Fibroblast of skin of left biceps (primary cell): Measurements from ENCODE around the gene UFC1.

Source experiments
- DNase-seq, 2 experiments: peaks; one replicate each; pipeline ENCODE4 v3.0.0-alpha.2; 2013; ENCODE audit warnings: low read depth in 2 of 2

The UFC1 gene

DNA sequence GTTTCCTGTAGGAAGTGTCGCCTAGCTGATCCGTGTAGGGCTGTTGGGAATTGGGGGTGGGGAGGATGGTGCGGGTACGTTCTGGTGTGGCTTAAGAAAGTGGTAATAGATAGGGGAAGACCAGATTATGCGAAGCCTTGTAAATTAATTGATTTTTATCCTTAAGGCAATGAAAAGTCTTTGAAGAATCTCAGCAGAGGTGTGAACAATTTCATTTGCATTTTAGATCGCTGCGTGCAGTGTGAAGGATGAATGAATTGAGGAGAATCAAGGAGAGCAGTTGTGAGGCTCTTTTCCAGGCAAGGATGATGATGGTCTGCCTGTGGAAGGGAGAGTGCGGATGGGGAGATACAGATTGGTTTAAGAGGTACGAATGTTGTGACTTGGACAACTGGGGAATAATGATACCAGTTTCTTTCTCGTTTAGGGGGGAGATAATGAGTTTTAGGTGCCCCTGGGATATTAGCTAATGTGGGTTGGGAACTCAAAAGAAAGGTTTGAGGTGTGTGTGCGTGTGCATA, 20.5 kb upstream of the UFC1 start:
- DNase-seq: no peak

- no peak for DNase-seq
Observed at GRCh38 chr1:161137881-161138280, 15.9 kb upstream of the UFC1 start.

DNA sequence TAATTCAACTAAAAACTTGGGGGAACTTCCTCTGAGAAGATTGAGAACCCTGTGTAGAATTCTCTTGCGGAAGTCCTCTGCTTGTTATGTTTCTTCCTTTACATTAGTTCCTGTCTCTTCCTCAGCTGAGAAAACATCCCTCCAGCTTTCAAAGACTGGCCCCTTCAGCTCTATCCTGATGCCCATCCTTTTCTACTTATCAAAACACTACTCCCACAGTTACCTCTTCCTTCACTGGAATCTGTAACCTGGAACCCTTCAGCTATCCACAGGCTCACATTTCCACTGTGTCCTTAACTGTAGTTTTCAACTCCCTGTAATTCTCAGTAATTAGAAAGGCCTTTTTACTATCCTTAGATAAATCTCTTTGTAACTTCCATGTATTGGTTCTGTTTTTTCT, 15.3 kb upstream of the UFC1 start:
- no peak for DNase-seq

DNA sequence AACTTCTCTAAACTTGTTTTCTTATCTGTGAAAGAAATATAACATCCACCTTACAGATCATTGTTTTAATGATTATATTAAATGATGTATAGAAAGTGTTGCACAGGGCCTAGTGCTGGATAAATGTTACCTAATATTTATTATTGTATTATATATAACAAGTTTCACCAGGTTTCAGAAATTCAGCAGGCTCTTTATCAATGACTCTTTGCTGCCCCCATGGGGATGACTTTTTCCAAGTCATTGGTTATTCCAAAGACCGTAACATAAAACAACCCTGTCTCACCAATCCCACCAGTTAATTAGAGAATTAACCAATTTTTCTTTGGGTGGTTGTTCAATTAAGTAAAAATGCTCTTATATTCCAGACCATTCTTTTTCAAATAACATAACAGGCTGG, 14.0 kb upstream of the UFC1 start:
- no peak for DNase-seq

DNA sequence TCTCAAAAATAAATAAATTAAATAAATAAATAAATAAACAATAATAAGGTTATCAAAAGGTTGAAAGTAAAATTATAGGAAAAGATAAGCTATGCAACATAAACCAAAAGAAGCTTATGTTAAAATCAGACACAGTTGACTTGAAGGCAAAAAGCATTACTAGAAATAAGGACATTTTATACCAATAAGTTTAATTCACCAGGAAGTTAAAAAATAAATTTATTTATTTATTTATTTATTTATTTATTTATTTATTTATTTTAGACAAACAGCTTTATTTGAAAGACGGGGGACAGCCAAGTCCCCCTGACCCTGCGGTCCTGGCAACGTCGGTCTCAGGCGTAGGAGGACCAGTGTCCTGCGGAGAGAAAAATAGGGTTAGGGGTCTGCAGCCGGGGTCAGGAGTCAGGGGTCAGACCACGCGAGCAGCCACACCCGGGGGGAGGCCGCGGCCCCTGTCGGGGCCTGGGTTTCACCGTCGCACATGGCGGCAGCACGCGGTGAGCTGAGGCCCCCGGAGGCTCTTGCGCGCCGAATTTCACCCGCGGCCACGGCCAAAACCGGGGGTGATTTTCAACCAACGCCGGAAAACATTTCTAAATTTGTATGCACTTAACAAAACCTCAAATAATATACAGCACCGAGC, 12.9 kb upstream of the UFC1 start:
- DNase-seq: no peak

DNA sequence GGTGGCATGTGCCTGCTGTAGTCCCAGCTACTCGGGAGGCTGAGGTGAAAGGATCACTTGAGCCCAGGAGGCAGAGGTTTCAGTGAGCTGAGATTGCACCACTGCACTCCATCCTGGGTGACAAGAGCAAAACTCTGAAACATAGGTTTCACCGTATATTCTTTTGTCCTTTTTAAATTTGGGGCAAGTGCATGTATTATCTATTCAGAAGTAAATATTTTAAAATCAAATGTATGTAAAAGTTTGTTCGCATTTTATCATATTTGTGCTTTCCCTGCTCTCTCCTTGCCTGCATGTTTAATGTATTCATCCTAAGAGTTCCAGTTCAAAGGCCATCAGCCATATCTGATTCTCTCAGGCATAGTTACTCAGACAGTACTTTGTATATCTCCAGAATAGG, 7.9 kb upstream of the UFC1 start:
- no peak for DNase-seq

DNA sequence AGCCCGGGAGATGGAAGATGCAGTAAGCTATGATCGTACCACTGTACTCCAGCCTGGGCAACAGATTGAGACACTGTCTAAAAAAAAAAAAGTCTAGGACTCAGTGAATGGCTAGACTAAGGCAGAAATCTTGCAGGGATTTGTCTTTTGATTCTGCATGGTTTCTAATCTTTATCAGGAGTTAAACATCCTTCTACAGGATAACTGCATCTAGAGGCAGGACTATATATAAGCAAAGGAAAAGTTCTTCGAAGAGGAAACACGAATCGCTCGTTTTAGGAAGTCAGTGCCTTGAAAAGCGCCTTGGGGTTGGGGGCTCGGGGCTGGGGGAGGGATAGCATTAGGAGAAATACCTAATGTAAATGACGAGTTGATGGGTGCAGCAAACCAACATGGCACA, 602 bp upstream of the UFC1 start:
- no peak for DNase-seq

DNA sequence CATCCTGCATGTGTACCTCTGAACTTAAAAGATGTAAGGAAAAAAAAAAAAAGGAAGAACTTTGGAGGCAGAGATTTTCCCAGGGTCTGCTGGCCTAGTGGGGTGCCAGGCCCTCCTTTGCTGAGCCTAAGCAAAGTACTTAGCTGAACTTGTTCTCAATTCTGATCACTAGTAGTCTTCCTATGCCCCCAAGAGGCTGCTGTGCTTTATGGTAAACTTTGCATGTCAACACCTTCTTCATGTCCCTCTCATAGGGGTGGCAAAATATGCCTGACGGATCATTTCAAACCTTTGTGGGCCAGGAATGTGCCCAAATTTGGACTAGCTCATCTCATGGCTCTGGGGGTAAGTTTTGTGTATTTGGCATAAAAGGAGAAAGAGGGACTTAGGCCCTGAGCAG, 4.1 kb downstream of the UFC1 start:
- DNase-seq: no peak

DNA sequence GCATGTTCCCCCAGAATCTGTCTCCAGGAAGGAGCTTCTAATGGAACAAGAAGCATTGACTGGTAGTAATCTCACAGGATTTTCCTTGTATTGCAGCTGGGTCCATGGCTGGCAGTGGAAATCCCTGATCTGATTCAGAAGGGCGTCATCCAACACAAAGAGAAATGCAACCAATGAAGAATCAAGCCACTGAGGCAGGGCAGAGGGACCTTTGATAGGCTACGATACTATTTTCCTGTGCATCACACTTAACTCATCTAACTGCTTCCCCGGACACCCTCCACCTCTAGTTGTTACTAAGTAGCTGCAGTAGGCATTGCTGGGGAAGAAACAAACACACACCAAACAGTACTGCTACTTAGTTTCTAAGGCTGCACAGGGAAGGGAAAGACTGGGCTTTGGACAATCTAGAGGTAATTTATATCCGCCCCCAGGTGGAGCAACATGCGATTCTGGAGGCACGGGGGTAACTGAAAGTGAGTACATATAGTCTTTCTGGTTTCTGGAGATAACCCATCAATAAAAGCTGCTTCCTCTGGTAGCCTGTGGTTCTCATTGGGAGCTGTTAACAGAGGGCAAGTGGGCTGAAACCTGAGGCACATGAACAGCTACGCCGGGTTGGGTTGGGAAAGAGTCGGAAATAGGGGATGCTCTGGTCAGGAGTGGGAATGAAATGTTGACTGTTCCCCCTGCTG, 4.7 kb downstream of the UFC1 start:
- no peak for DNase-seq

DNA sequence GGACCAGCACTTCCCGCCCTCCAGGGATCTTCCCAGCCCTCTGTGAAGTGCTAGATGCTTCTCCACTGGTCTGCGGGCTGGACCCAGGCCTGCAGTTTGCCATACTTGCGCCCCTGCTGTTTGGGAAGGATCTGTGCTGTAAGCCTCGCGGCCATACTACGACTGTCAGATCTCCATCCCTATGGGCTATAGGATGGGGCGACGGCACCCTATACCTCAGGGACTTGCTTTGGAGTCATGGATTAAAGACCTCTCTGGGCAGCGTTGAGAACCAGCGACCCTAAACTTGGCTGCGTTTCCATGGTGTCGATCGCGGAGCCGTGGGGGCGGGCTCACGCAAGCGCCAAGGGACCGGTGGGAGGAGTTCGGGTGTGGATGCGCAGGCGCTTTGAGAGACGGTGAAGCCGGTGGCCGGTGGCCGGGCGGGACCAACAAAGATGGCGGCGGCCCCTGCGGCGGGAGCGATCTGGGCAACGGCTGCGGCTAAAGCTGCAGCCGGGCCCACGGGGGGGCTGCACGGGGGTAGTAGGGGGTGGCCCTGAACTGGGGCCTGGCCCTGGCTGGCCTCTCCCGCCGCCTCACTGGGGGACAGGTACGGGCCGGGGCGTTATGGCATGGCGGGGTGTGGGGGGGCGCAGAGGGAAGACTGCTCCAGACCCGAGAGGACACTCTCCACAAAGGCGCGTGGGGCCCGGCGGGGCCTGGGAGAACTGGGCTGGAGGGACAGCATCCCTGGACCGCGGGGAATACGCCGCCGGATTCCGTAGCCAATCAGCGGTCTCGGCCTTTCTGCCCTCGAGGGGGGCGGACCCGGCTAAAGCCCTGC, 5.5 kb downstream of the UFC1 start, which contains the start of gene USP21:
TSS of gene USP21 (plus strand) at position 414 of the 826 bp plus-strand sequence. CDS start 1,141 bp downstream, outside the sequence.
- peak; percentile 63 for DNase-seq

GRCh38 chr1:161159913-161160243, 6.1 kb downstream of the UFC1 start:
- no peak for DNase-seq

DNA sequence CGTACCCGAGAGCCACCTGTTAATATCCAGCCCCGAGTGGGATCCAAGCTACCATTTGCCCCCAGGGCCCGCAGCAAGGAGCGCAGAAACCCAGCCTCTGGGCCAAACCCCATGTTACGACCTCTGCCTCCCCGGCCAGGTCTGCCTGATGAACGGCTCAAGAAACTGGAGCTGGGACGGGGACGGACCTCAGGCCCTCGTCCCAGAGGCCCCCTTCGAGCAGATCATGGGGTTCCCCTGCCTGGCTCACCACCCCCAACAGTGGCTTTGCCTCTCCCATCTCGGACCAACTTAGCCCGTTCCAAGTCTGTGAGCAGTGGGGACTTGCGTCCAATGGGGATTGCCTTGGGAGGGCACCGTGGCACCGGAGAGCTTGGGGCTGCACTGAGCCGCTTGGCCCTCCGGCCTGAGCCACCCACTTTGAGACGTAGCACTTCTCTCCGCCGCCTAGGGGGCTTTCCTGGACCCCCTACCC, 6.9 kb downstream of the UFC1 start:
- no peak for DNase-seq

DNA sequence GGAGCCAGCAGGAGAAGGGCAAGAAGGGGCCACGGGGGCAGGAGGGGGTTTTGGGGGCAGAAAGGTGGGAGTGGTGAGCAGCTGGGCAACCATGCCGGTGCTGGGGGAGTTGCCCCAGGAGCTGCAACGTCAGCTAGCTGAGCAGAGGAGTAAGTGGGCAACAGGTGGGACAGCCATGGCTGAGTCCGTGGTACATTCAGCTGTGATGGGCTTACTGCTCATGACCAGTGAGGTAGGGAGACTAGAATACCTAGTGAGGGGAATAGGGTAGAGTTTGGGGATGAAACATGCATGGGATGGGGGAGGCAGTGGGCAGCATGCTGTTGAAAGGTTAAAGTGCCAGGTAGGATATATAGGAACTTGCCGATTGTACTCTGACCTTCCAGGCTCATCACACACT, 7.9 kb downstream of the UFC1 start:
- DNase-seq: no peak

DNA sequence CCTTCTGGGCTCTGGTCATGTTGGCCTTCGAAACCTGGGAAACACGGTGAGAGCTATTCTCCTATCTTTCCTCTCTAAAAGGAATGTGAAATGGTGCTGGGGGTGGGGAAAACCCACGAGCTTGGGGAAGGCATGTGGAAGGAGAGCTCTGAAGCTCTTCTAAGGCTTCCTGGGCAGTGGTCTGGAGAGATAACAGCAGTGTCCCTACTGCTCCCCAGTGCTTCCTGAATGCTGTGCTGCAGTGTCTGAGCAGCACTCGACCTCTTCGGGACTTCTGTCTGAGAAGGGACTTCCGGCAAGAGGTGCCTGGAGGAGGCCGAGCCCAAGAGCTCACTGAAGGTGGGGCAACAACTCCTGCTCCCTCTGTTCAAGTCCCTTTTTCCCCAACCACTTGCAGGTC, 8.3 kb downstream of the UFC1 start:
- DNase-seq: no peak

DNA sequence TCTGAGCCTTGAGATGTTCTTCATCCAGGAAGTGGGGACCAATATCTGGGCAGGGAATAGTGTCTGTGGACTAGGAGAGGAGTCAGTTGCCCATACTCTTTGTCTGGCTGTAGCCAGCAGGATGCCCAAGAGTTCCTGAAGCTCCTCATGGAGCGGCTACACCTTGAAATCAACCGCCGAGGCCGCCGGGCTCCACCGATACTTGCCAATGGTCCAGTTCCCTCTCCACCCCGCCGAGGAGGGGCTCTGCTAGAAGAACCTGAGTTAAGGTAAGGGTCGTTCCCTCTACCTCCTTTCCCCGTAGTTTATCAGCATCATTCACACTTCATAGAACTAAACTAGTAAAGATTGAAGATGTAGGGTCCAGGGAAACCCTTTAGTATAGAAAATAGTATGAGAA, 9.0 kb downstream of the UFC1 start:
- no peak for DNase-seq

- DNase-seq: no peak
Observed at GRCh38 chr1:161163793-161164192, 10.0 kb downstream of the UFC1 start.

DNA sequence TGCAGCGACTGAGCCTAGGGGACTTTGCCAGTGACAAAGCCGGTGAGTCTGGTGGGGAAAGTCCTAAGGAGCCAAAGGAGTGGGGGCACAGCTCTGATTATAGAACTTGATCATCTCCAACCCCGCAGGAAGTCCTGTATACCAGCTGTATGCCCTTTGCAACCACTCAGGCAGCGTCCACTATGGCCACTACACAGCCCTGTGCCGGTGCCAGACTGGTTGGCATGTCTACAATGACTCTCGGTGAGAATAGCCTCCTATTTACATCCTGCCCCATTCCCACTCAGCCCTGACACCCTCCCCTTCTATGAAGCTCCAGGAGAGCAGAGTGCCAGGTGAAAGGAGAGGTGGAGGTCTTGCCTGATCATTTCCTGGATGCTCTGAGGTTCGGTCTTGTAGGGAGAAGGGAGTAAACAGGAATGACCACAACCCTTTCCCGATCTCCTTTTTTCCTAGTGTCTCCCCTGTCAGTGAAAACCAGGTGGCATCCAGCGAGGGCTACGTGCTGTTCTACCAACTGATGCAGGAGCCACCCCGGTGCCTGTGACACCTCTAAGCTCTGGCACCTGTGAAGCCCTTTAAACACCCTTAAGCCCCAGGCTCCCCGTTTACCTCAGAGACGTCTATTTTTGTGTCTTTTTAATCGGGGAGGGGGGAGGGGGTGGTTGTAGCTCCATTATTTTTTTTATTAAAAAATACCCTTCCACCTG, 11.3 kb downstream of the UFC1 start:
- DNase-seq: no peak

- peak; percentile 86 for DNase-seq
Observed at GRCh38 chr1:161165742-161166668, 12.2 kb downstream of the UFC1 start, which contains the start of gene PPOX. Gene PPOX, plus strand, starts transcription at chr1:161166426. Its CDS starts 422 bp downstream, at chr1:161166848.

DNA sequence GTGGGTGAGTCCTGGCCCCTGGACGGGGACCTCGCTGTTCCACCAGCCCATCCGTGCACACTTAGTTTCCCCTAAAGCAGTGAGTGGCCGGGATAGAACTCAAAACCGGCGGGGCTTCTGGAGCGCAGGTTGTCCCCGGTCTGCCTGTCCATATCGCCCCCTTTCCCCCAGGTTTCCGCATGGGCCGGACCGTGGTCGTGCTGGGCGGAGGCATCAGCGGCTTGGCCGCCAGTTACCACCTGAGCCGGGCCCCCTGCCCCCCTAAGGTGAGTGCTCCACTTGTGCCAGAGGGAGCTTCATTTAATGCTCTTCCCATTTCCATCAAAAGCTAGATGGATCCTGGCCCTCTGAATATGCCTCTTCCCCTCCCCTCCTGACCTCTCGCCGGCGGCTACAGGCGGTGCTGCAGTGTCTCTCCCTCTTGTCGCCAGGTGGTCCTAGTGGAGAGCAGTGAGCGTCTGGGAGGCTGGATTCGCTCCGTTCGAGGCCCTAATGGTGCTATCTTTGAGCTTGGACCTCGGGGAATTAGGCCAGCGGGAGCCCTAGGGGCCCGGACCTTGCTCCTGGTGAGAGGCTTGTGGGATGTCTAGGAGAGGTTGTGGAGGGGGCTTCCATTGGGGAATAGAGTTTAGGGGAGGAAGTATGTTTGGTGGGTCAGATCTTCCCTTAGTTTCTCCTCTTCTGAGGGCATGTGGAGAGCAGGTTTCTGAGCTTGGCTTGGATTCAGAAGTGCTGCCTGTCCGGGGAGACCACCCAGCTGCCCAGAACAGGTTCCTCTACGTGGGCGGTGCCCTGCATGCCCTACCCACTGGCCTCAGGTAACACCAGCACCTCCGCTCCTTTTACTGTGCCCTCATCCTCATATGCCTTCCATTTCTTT, 13.1 kb downstream of the UFC1 start:
- no peak for DNase-seq

DNA sequence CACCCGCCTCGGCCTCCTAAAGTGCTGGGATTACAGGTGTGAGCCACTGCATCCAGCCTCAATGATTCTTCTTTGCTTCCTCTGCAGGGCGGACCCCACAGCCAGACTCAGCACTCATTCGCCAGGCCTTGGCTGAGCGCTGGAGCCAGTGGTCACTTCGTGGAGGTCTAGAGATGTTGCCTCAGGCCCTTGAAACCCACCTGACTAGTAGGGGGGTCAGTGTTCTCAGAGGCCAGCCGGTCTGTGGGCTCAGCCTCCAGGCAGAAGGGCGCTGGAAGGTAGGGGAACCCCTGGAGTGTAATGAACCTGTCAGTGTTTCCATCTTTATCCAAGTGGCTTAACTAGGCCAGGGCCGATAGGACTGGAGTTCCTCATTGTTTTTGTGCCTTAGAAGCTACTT, 15.1 kb downstream of the UFC1 start:
- no peak for DNase-seq
